K562 (cell line): ENCODE data around the gene EFNA2. TPM values are rescaled to one million over a fixed set of nuclear protein-coding genes. Genes with fewer than 3 reads are reported as not detected.
A peak's percentile ranks its signal among the peaks of the same experiment; 100 is the strongest.

Experiments used
- CBFA2T3 ChIP-seq: fragments of 450-650 bp; IDR thresholded peaks from 2 replicates; pipeline ENCODE4 v1.6.1; 2017
- JUN ChIP-seq, 2 experiments: sonication (generic) in 1 of 2; formaldehyde crosslinking in 1 of 2; IDR thresholded peaks; 2 replicates each; pipeline versions ENCODE4 v1.6.1 to v1.8.0; 2012 to 2022; ENCODE audit warnings: borderline replicate concordance in 2 of 2, mild to moderate bottlenecking in 2 of 2, improper control_type of control experiment in 1 of 2, low read depth in 1 of 2, low read length in 1 of 2, missing genetic modification reagents in 1 of 2
- L3MBTL2 ChIP-seq: fragments of 450-650 bp; IDR thresholded peaks from 2 replicates; pipeline ENCODE4 v1.6.1; 2016; ENCODE audit warnings: mild to moderate bottlenecking, moderate library complexity
- MYC ChIP-seq, 2 experiments: fragments of 250-450 bp in 1 of 2; sonication (Bioruptor Pico) in 1 of 2; IDR thresholded peaks; 2 replicates each; pipeline versions ENCODE4 v1.5.1 to v1.6.1; 2012 to 2021; ENCODE audit warnings: low read depth in 2 of 2, borderline replicate concordance in 1 of 2, improper control_type of control experiment in 1 of 2, low read length in 1 of 2, mild to moderate bottlenecking in 1 of 2, moderate library complexity in 1 of 2
- RBM14 ChIP-seq: fragments of 200-400 bp; formaldehyde crosslinking; IDR thresholded peaks from 2 replicates; pipeline ENCODE4 v1.6.1; 2018; ENCODE audit warnings: low read depth, mild to moderate bottlenecking, low read length, moderate library complexity, borderline replicate concordance; ENCODE audit not compliant: insufficient read depth
- ZC3H4 ChIP-seq: sonication (generic); formaldehyde crosslinking; IDR thresholded peaks from 2 replicates; pipeline ENCODE4 v1.9.0; 2021; ENCODE audit warnings: missing genetic modification reagents, borderline replicate concordance
- ZNF384 ChIP-seq: IDR thresholded peaks from 2 replicates; pipeline ENCODE4 v1.6.1; 2012; ENCODE audit warnings: low read depth, low read length, improper control_type of control experiment
- ZNF764 ChIP-seq: fragments of 250-450 bp; sonication (Bioruptor Pico); IDR thresholded peaks from 2 replicates; pipeline ENCODE4 v1.4.0; 2020; ENCODE audit warnings: low read depth, mild to moderate bottlenecking, moderate library complexity
- polyA plus RNA-seq, 8 experiments: library from polyadenylated mRNA; depleted of rRNA in 4 of 8; stranded (reverse) in 5 of 8; unstranded in 3 of 8; fragments of >200 nt; fragmentation: Nextera tagmentation in 2 of 8; fragmentation: Illumina TruSeq in 1 of 8; extraction: Ambion mirVana in 2 of 8; extraction: Trizol in 1 of 8; gene quantifications; 2 replicates each; pipeline versions ENCODE4 v1.2.1 to v1.2.3, GENCODE V29; 2011 to 2014; ENCODE audit warnings: inconsistent platforms in 1 of 8, missing spikeins in 1 of 8
- total RNA-seq, 7 experiments: library from RNA; depleted of rRNA in 6 of 7; stranded (reverse); fragments of >200 nt in 6 of 7; fragmentation: Illumina TruSeq in 2 of 7; extraction: Trizol in 2 of 7; gene quantifications; 2 replicates each; pipeline versions ENCODE4 v1.2.1 to v1.2.3, GENCODE V29; 2011 to 2021; ENCODE audit warnings: low replicate concordance in 1 of 7
- TF ChIP-seq, protein P1 (sequence below): fragments of 200-600 bp; sonication (generic); IDR thresholded peaks from one replicate; pipeline ENCODE4 v1.6.1; 2012; ENCODE audit warnings: mild to moderate bottlenecking, low read depth, low read length, inconsistent platforms

Gene EFNA2
- total and polyA plus RNA-seq, 9 of the 15 experiments (the other 6 are each of a cell fraction or from before 2014, with no cell fraction given) = 0.11 to 0.44 (median 0.15) TPM; not detected in 6

- TF ChIP-seq ZC3H4 (CRISPR knock-in tag) (no peak), MYC (IDR thresholded peaks at IDR 0.05; ENCODE audit: low read depth, low read length) (peak; percentile 68; the same call in 1 of the 2 replicates), MYC (CRISPR knock-in tag; IDR thresholded peaks at IDR 0.05; ENCODE audit: borderline replicate concordance, low read depth) (no peak), JUN (IDR thresholded peaks at IDR 0.05; ENCODE audit: borderline replicate concordance, low read depth, low read length) (peak; percentile 39; the same call in 1 of the 2 replicates), JUN (CRISPR knock-in tag; IDR thresholded peaks at IDR 0.05; ENCODE audit: borderline replicate concordance) (no peak), L3MBTL2 (peak; percentile 58), RBM14 (0 out of 2 replicates have a peak, but pooled peaks have one; percentile 19), ZNF764 (CRISPR knock-in tag) (no peak), ZNF384 (no peak), CBFA2T3 (no peak)
- TF ChIP-seq, protein P1, sequence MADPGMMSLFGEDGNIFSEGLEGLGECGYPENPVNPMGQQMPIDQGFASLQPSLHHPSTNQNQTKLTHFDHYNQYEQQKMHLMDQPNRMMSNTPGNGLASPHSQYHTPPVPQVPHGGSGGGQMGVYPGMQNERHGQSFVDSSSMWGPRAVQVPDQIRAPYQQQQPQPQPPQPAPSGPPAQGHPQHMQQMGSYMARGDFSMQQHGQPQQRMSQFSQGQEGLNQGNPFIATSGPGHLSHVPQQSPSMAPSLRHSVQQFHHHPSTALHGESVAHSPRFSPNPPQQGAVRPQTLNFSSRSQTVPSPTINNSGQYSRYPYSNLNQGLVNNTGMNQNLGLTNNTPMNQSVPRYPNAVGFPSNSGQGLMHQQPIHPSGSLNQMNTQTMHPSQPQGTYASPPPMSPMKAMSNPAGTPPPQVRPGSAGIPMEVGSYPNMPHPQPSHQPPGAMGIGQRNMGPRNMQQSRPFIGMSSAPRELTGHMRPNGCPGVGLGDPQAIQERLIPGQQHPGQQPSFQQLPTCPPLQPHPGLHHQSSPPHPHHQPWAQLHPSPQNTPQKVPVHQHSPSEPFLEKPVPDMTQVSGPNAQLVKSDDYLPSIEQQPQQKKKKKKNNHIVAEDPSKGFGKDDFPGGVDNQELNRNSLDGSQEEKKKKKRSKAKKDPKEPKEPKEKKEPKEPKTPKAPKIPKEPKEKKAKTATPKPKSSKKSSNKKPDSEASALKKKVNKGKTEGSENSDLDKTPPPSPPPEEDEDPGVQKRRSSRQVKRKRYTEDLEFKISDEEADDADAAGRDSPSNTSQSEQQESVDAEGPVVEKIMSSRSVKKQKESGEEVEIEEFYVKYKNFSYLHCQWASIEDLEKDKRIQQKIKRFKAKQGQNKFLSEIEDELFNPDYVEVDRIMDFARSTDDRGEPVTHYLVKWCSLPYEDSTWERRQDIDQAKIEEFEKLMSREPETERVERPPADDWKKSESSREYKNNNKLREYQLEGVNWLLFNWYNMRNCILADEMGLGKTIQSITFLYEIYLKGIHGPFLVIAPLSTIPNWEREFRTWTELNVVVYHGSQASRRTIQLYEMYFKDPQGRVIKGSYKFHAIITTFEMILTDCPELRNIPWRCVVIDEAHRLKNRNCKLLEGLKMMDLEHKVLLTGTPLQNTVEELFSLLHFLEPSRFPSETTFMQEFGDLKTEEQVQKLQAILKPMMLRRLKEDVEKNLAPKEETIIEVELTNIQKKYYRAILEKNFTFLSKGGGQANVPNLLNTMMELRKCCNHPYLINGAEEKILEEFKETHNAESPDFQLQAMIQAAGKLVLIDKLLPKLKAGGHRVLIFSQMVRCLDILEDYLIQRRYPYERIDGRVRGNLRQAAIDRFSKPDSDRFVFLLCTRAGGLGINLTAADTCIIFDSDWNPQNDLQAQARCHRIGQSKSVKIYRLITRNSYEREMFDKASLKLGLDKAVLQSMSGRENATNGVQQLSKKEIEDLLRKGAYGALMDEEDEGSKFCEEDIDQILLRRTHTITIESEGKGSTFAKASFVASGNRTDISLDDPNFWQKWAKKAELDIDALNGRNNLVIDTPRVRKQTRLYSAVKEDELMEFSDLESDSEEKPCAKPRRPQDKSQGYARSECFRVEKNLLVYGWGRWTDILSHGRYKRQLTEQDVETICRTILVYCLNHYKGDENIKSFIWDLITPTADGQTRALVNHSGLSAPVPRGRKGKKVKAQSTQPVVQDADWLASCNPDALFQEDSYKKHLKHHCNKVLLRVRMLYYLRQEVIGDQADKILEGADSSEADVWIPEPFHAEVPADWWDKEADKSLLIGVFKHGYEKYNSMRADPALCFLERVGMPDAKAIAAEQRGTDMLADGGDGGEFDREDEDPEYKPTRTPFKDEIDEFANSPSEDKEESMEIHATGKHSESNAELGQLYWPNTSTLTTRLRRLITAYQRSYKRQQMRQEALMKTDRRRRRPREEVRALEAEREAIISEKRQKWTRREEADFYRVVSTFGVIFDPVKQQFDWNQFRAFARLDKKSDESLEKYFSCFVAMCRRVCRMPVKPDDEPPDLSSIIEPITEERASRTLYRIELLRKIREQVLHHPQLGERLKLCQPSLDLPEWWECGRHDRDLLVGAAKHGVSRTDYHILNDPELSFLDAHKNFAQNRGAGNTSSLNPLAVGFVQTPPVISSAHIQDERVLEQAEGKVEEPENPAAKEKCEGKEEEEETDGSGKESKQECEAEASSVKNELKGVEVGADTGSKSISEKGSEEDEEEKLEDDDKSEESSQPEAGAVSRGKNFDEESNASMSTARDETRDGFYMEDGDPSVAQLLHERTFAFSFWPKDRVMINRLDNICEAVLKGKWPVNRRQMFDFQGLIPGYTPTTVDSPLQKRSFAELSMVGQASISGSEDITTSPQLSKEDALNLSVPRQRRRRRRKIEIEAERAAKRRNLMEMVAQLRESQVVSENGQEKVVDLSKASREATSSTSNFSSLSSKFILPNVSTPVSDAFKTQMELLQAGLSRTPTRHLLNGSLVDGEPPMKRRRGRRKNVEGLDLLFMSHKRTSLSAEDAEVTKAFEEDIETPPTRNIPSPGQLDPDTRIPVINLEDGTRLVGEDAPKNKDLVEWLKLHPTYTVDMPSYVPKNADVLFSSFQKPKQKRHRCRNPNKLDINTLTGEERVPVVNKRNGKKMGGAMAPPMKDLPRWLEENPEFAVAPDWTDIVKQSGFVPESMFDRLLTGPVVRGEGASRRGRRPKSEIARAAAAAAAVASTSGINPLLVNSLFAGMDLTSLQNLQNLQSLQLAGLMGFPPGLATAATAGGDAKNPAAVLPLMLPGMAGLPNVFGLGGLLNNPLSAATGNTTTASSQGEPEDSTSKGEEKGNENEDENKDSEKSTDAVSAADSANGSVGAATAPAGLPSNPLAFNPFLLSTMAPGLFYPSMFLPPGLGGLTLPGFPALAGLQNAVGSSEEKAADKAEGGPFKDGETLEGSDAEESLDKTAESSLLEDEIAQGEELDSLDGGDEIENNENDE = no peak
Measured at GRCh38 chr19:1243768-1244692, 41.6 kb upstream of the EFNA2 start (continued).
